ENCODE data around the gene MED13. TPM values are rescaled to one million over a fixed set of nuclear protein-coding genes. Genes with fewer than 3 reads are reported as not detected.

Gene MED13
- total RNA-seq, 6 experiments from 2014 or later, result 29.0 to 40.5 (median 33.6) TPM

- no peak overlapping the region for H3K4me3 Mint-ChIP-seq
These were observed 84.5 kb downstream of the MED13 start for GRCh38 chr17:61980535-61980934.

GRCh38 chr17:61974115-61974514 is 91.0 kb downstream of the MED13 start:
- Mint-ChIP-seq H3K27me3 (ENCODE audit: insufficient read depth) (peaks cover 2% of the 10 kb centered on the region; the same call in 1 of the 2 replicates), H3K27ac (no peak overlapping the region), H3K4me1 (ENCODE audit: low read depth) (no peaks in the 10 kb centered on the region), H3K36me3 (ENCODE audit: low read depth) (peaks cover 20% of the 10 kb centered on the region), H3K9me3 (no peaks in the 10 kb centered on the region), H3K4me3 (no peak overlapping the region)
- no peak for DNase-seq
- TF ChIP-seq CTCF (IDR thresholded peaks at IDR 0.05), result no peak

More at GRCh38 chr17:61980535-61980934, 84.5 kb downstream of the MED13 start:
- TF ChIP-seq CTCF (IDR thresholded peaks at IDR 0.05), result no peak
- Mint-ChIP-seq H3K4me1 (ENCODE audit: low read depth) (peaks cover 7% of the 10 kb centered on the region), H3K9me3 (no peaks in the 10 kb centered on the region), H3K27ac (no peak overlapping the region), H3K27me3 (ENCODE audit: insufficient read depth) (peaks cover 2% of the 10 kb centered on the region; the same call in 1 of the 2 replicates), H3K36me3 (ENCODE audit: low read depth) (peaks cover 42% of the 10 kb centered on the region)
- DNase-seq, result no peak

GRCh38 chr17:61972311-61972710 is 92.8 kb downstream of the MED13 start:
- Mint-ChIP-seq H3K4me1 (ENCODE audit: low read depth) (no peaks in the 10 kb centered on the region), H3K4me3 (no peak overlapping the region), H3K27me3 (ENCODE audit: insufficient read depth) (no peaks in the 10 kb centered on the region), H3K36me3 (ENCODE audit: low read depth) (peaks cover 9% of the 10 kb centered on the region), H3K27ac (no peak overlapping the region; the same call in 1 of the 2 replicates), H3K9me3 (no peaks in the 10 kb centered on the region)
- no peak for TF ChIP-seq CTCF (IDR thresholded peaks at IDR 0.05)
- no peak for DNase-seq

GRCh38 chr17:61970030-61970429 is 95.0 kb downstream of the MED13 start:
- DNase-seq, result no peak
- H3K36me3 Mint-ChIP-seq (ENCODE audit: low read depth), result no peaks in the 10 kb centered on the region; the same call in 1 of the 2 replicates
- no peak for TF ChIP-seq CTCF (IDR thresholded peaks at IDR 0.05)
- H3K9me3 Mint-ChIP-seq, result no peaks in the 10 kb centered on the region
- H3K4me3 Mint-ChIP-seq, result no peak overlapping the region
- H3K27me3 Mint-ChIP-seq (ENCODE audit: insufficient read depth), result no peaks in the 10 kb centered on the region
- no peaks in the 10 kb centered on the region for H3K4me1 Mint-ChIP-seq (ENCODE audit: low read depth)
- no peak overlapping the region for H3K27ac Mint-ChIP-seq

- H3K9me3 Mint-ChIP-seq, result no peaks in the 10 kb centered on the region
- peaks cover under 1% of the 10 kb centered on the region; the same call in 1 of the 2 replicates for H3K36me3 Mint-ChIP-seq (ENCODE audit: low read depth)
- no peak overlapping the region for H3K27ac Mint-ChIP-seq
- TF ChIP-seq CTCF (IDR thresholded peaks at IDR 0.05), result no peak
- DNase-seq, result no peak
- no peaks in the 10 kb centered on the region for H3K4me1 Mint-ChIP-seq (ENCODE audit: low read depth)
- no peak overlapping the region for H3K4me3 Mint-ChIP-seq
- H3K27me3 Mint-ChIP-seq (ENCODE audit: insufficient read depth), result no peaks in the 10 kb centered on the region
These were observed 96.3 kb downstream of the MED13 start for GRCh38 chr17:61968757-61969156.

- Mint-ChIP-seq H3K36me3 (ENCODE audit: low read depth) (peaks cover 5% of the 10 kb centered on the region; the same call in 1 of the 2 replicates), H3K4me1 (ENCODE audit: low read depth) (no peaks in the 10 kb centered on the region), H3K27me3 (ENCODE audit: insufficient read depth) (no peaks in the 10 kb centered on the region), H3K4me3 (no peak overlapping the region), H3K9me3 (no peaks in the 10 kb centered on the region), H3K27ac (no peak overlapping the region)
- DNase-seq, result no peak
- no peak for TF ChIP-seq CTCF (IDR thresholded peaks at IDR 0.05)
These were observed 97.3 kb downstream of the MED13 start for GRCh38 chr17:61967729-61968128.
